Bronchial epithelial cell (primary cell): ENCODE results near the gene CDC14B. TPM values are rescaled to one million over a fixed set of nuclear protein-coding genes. Genes with fewer than 3 reads are reported as not detected.

Experiments used
- DNase-seq: peaks from one replicate; pipeline ENCODE4 v3.0.0-alpha.2; 2010; ENCODE audit warnings: low read depth
- FAIRE-seq: peaks from 2 replicates; lab custom pipeline; 2011; peaks lifted over from hg19 to GRCh38; lab: Jason Lieb, UNC
- H3K27me3 ChIP-seq: 2 replicates; pipeline ENCODE4 v1.5.1; 2011; ENCODE audit warnings: low read length; ENCODE audit not compliant: control insufficient read depth, insufficient read depth
- H3K36me3 ChIP-seq: 2 replicates; pipeline ENCODE4 v1.5.1; 2011; ENCODE audit warnings: low read length; ENCODE audit not compliant: control insufficient read depth, insufficient read depth
- H3K4me3 ChIP-seq: 2 replicates; pipeline ENCODE4 v1.5.1; 2011; ENCODE audit warnings: mild to moderate bottlenecking, low read depth, low read length, control low read depth
- CTCF ChIP-seq: IDR thresholded peaks from 2 replicates; pipeline ENCODE4 v1.5.1; 2011; ENCODE audit warnings: mild to moderate bottlenecking, moderate library complexity, low read length, control low read depth, inconsistent platforms; ENCODE audit not compliant: insufficient read depth, severe bottlenecking
- total RNA-seq: library from RNA; depleted of rRNA; stranded (reverse); fragments of >200 nt; gene quantifications from 2 replicates; pipeline ENCODE4 v1.2.1, GENCODE V29; 2014

The CDC14B gene
- total RNA-seq, 1 donor from 2014 or later, result 11.6 TPM

- Histone ChIP-seq H3K4me3 (no peak overlapping the region), H3K36me3 (peaks cover 1% of the 10 kb centered on the region), H3K27me3 (no peaks in the 10 kb centered on the region)
- FAIRE-seq (no peak), DNase-seq (no peak)
- no peak for TF ChIP-seq CTCF
These were observed 155.2 kb downstream of the CDC14B start for GRCh38 chr9:96464426-96464825.

- Histone ChIP-seq H3K36me3 (peaks cover 1% of the 10 kb centered on the region), H3K4me3 (no peak overlapping the region), H3K27me3 (no peaks in the 10 kb centered on the region)
- no peak for FAIRE-seq
- TF ChIP-seq CTCF, result no peak
- no peak for DNase-seq
These were observed 157.1 kb downstream of the CDC14B start for GRCh38 chr9:96462541-96462940.

- Histone ChIP-seq H3K36me3 (no peaks in the 10 kb centered on the region), H3K27me3 (no peaks in the 10 kb centered on the region), H3K4me3 (no peak overlapping the region)
- no peak for TF ChIP-seq CTCF
- DNase-seq, result no peak
- FAIRE-seq, result no peak
These were observed 158.3 kb downstream of the CDC14B start for GRCh38 chr9:96461336-96461735.

- Histone ChIP-seq H3K36me3 (no peaks in the 10 kb centered on the region), H3K27me3 (no peaks in the 10 kb centered on the region), H3K4me3 (no peak overlapping the region)
- TF ChIP-seq CTCF, result no peak
- no peak for FAIRE-seq
- DNase-seq, result no peak
These were observed 158.8 kb downstream of the CDC14B start for GRCh38 chr9:96460882-96461281.

GRCh38 chr9:96460470-96460869 is 159.2 kb downstream of the CDC14B start:
- no peak for TF ChIP-seq CTCF
- no peaks in the 10 kb centered on the region for H3K36me3 ChIP-seq
- FAIRE-seq (no peak), DNase-seq (no peak)
- H3K27me3 ChIP-seq, result no peaks in the 10 kb centered on the region
- no peak overlapping the region for H3K4me3 ChIP-seq

- DNase-seq, result no peak
- H3K36me3 ChIP-seq, result no peaks in the 10 kb centered on the region
- no peak overlapping the region for H3K4me3 ChIP-seq
- no peak for TF ChIP-seq CTCF
- no peak for FAIRE-seq
- H3K27me3 ChIP-seq, result no peaks in the 10 kb centered on the region
These were observed 160.2 kb downstream of the CDC14B start for GRCh38 chr9:96459268-96460007.
